HG03571 (cell line): ENCODE results near the gene CROT.
A peak's percentile ranks its signal among the peaks of the same experiment; 100 is the strongest.
"Not testable (repeated sequence)": the region's sequence is repeated elsewhere in the genome, so short reads cannot be mapped to it uniquely, and the experiment has no call there.

Experiments
- ATAC-seq: cut with Tn5 transposase; IDR thresholded peaks from one replicate; pipeline ENCODE4 v1.9.1; 2021; ENCODE audit not compliant: unreplicated experiment

Gene CROT, protein sequence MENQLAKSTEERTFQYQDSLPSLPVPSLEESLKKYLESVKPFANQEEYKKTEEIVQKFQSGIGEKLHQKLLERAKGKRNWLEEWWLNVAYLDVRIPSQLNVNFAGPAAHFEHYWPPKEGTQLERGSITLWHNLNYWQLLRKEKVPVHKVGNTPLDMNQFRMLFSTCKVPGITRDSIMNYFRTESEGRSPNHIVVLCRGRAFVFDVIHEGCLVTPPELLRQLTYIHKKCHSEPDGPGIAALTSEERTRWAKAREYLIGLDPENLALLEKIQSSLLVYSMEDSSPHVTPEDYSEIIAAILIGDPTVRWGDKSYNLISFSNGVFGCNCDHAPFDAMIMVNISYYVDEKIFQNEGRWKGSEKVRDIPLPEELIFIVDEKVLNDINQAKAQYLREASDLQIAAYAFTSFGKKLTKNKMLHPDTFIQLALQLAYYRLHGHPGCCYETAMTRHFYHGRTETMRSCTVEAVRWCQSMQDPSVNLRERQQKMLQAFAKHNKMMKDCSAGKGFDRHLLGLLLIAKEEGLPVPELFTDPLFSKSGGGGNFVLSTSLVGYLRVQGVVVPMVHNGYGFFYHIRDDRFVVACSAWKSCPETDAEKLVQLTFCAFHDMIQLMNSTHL

DNA sequence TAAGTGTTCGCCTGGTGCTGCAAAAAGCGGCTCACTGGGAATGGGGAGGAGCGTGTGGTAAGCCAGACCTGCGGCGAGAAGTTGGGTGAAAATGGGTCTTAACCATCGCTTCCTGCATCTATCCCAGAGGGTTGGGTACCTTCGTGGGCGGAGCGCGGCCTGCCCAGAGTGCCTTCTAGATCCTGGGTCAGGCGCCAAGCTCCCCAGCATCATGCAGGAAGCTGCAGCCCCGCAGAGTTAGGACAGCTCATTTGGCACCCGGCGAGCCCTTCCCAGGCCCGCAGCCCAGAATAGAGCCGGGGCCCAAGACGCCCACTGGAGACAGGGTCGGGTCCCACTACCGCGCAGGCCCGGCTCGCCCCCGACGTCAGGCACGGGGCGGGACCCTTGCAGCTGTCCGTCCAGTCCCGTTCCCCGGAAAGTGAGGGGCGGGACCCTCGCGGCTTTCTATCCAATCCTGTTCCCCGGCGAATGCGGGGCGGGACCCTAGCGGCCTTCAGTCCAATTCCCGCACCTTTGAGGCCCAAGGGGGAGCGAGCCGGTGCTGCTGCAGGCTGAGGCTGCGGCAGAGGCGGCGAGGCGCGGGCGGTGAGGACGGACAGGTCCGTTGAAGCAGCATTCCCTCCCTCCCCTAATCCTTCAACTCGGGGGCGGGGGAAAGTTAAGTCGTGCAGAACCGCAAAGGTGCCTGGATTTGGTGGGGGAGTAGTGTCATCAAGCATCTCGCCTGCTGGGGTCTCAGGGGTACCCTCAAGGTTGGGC, at the start of gene CROT:
Gene CROT (plus strand): TSS at position 499 of the 762 bp plus-strand sequence. CDS start 3,405 bp downstream, outside the sequence.
- peak; percentile 98 for ATAC-seq

DNA sequence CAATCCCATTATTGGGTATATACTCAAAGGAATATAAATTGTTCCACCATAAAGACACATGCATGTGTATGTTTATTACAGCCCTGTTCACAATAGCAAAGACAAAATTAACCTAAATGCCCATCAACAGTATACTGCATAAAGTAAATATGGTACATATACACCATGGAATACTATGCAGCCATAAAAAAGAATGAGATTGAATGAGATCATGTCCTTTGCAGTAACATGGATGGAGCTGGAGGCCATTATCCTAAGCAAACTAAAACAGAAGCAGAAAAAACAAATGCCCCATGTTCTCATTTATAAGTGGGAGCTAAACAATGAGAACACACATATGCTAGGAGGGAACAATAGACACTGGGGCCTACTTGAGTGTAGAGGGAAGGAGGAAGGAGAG, 44.7 kb upstream of the CROT start:
- ATAC-seq = no peak

GRCh38 chr7:87310790-87311419, 34.6 kb upstream of the CROT start:
- ATAC-seq = no peak

GRCh38 chr7:87312215-87312865, 33.1 kb upstream of the CROT start:
- peak; percentile 63 for ATAC-seq

DNA sequence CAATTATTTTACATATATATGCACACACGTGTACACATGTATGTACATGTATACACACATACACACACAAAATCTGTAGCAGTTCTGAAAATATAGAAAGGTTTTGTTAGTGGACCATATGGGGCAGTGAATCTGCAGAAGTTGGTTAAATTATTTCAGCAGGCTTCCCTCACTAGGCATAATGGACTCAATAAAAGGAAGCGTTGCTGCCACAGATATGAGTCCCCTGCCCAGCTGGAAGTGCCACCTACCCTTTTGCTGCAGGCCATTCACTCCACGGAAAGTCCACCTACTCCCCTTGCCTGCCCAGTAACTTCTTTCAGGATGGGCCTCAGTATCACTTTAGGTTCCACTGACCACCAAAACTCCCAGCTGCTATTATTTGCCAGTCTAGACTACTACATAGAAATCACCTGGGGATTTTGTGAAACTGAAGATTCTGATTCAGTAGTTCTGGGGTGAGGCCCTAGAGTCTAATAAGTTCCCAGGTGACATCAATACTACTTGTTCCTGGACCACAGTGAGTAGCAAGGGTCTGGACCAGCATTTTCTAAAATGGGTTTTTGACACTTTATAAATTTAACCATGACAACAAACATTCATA, 29.3 kb upstream of the CROT start:
- peak; percentile 85 for ATAC-seq

DNA sequence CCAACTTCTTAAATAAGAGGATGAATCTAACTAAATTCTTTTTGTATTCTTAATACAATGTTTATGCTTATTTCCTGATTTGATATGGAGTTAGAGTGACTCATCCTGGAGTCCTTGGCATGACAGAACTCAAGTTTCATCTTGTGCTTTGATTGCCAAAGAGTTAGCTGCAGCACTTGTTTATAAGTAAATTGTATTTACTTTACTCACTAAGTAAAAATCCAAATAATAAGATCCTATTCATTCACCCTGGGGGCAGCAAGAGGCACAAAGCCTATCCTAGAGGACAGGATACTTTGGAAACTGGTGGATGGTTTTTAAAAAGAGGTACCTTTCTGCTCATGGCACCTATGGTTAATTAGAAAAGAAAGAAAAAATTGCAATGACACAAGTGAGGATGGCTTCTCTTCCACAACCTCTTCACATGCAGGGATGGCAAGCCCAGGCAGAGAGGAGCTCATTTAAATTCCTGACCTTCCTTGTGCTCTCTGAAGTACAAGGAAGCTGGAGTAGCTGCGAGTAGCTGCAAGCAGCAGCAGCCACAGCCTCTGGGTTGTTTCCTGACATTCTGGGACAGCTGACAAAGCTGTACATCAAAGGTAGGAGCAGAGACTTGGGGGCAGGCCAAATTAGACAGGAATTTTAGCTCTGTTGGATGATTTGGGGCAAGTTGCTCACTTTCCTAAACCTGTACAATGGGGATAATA, 28.5 kb upstream of the CROT start:
- ATAC-seq = no peak

DNA sequence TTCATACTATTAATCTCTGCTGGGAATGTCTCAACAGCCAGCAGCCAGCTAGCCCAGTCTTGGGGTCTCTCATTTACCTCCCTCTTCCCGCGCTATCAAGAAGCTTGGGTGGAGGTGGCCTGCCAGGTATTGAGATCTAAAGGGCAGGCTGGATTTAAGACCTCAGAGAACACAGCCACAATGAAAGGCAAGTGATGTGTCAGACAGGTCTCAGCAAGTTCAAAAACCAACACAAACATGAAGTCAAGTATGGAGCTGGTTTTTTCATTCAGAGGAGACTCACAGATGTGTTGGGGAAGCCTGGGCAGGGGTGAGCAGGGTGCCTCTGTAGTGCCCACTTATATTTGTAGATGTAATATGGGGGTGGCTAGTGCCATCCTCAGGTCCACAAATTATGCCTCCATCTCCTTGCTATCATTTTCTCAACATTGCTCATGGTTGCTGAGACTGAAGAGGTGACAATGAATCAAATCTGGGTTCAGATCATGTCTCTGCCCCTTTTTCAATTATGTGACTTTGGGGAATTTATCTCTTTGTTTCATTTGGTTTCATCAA, 27.7 kb upstream of the CROT start:
- ATAC-seq = no peak

DNA sequence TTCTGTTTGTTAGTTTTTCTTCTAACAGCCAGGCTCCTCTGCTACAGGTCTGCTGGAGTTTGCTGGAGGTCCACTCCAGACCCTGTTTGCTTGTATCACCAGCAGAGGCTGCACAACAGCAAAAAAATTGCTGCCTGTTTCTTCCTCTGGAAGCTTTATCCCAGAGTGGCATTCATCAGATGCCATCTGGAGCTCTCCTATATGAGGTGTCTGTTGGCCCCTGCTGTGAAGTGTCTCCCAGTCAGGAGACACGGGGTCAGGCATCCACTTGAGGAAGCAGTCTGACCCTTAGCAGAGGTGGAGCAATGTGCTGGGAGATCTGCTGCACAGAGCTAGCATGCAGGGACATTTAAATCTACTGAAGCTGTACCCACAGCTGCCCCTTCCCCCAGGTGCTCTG, 26.7 kb upstream of the CROT start:
- no peak for ATAC-seq

GRCh38 chr7:87319154-87319581, 26.3 kb upstream of the CROT start:
- not testable (repeated sequence) for ATAC-seq

- ATAC-seq = no peak
These were observed 22.6 kb upstream of the CROT start for GRCh38 chr7:87322912-87323311.

DNA sequence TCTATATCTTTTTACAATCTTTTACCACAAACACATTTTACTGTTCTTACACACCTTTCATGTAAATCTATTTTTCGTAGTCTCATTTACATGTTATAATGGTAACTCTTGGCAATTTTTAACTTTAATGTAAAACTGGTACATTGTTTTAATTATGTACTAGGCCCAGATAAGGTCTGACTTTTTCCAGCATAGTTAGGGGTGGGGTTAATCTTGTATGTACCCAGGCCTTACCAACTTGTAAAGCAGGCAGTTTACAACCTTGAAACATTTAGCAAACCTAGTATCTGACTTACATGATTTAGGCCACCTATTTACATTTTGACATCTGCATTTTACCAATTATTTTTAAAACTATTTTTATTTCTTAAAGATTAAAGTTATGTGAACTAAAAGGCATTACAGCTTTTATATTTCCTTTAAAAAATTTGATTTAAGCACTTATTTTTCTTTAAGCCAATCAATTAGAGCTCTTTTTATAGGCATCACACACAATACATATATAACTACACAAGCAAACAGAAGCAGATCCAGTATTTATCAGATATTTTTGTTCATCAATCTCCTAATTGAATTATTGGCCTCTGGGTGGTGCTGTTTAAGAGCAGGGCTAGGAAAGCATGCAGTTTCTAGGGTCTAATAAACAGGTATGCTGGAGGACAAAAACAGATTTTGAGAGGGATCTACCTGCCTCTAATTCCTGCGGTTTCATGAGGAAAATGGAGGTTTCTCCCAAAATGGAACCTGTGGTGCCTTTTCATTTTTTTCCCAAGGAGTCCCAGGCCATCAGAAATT, 19.7 kb upstream of the CROT start:
- ATAC-seq = no peak

DNA sequence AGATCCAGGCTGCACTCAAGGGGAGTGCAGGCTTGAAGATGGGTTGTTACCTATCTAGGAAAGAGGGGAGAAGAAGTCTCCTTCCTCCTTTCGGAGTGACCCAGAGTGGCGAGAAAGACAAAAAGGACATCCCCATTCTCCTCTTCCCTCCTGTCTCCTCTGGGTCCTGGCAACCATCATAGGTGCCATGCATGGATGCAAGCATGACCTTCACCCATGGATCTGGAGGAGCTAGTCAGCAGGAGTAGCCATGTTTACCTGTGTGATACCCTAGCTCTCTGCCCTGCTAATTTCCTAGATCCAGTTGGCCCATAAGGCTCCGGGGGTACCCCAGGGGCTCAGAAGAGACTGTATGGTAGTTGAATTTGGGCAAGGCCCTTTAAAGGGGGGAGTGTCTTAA, 17.2 kb upstream of the CROT start:
- ATAC-seq = no peak

DNA sequence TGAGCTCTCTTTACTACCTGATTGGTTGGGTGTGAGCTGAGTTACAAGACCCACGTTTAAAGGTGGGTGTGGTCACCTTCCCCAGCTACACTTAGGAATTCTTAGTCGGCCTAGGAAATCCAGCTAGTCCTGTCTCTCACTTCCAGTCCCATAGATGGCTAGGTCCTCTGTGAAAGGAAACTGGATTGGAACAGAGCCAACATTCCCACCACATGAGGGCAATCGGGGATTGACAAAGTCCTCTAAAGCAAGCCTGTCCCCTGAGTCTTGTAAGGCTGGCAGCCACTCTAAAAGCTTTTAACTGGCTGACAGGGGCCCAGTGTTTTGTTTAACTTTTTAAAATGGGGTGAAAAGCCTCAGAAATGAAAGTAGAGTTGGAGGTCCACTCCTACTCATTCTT, 15.1 kb upstream of the CROT start:
- no peak for ATAC-seq

DNA sequence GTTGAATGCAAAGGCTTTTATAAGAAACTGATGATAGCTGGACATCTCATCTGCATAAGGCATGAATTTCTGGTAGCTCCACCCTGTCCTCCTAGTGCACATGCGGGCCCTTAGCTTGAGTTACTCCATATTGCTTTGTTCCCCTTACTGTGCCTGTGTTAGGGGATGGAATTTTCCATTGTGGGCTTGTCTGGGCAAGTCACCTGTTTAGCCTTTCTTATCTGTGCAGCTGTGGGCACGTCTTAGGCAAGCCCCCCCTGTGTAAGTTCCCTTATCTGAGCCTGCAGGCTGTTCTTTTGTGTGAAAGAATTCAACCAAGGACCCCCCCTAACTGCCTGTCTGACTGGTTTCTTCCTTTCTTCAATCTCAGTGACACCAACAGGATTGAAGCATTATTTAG, 14.5 kb upstream of the CROT start:
- no peak for ATAC-seq

DNA sequence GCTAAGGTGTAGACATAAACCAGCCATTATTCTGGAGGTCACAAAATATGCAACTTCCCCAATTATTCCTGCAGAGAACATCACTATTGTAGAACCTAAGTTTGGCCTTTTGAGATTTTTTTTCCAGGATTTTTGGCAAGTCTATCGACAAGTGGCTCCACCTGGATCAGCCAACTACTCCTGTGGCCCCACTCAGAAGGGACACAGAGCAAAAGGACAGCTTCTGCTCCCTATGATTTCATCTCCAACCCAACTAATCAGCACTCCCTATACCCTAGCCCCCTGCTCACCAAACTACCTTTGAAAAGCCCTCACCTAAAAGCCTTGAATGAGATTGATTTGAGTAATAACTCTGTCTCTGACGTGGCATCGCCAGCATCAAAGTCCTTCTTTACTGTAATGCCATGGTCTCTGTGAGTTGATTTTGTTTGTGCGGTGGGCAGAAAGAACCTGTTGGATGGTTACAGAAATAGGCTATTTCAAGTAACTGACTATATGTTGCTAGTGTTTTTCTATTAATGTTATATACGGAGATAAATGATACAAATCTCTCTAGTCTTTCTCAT, 13.7 kb upstream of the CROT start:
- no peak for ATAC-seq

DNA sequence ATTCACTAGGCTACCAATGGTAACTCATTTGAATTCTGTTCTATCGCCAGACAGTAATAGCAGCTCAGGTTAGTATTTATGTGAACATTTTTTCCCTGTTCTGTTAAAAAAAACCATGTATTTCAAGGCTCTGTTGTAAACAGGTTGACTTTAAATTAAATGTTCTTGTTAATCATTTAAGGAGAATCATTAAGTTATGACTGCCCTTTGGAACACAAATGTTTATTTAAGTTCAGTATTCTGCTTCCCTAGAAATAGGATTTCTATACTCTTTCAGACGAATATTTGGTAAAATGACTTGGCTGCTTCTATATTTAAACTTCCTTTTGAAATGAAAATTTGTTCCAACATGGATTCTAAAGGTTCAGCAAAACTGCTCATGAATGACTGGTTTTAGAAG, 13.1 kb upstream of the CROT start:
- no peak for ATAC-seq

- ATAC-seq = no peak
These were observed 9.3 kb upstream of the CROT start for GRCh38 chr7:87336136-87336535.

DNA sequence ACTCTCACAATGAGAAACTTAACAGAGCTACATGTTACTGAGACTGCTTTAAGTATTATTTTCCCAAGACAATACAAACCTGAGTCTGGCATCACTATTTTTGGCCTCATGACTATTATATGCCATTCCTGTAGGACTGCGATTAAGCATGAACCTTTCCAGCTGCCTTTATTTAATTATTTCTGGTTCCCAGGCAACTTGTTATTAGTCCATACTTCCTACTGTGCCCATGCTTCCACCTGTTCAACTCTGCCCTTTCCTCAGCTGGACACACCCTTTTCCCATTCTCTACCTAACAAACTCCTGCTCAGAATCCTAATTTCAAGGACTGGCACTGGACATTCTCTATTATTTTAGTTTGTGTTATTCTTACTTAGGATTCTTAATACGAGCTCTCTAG, 8.1 kb upstream of the CROT start:
- no peak for ATAC-seq
